HCT116 (cell line): Measurements from ENCODE around the gene DIDO1.

ENCODE experiments used
- EZH2phosphoT487 ChIP-seq: fragments of 200-600 bp; IDR thresholded peaks from 2 replicates; pipeline ENCODE4 v1.6.1; 2018; ENCODE audit warnings: antibody characterized with exemption, borderline replicate concordance
- POLR2A ChIP-seq: IDR thresholded peaks from 2 replicates; pipeline ENCODE4 v1.7.0; 2011; ENCODE audit warnings: borderline replicate concordance; ENCODE audit not compliant: insufficient read depth, insufficient read length; ENCODE audit errors: extremely low read depth
- POLR2AphosphoS5 ChIP-seq: IDR thresholded peaks from 2 replicates; pipeline ENCODE4 v1.6.1; 2011; ENCODE audit warnings: mild to moderate bottlenecking, low read depth, low read length, moderate library complexity
- TCF7L2 ChIP-seq: IDR thresholded peaks from 2 replicates; pipeline ENCODE4 v1.7.0; 2011; ENCODE audit warnings: borderline replicate concordance, inconsistent platforms; ENCODE audit not compliant: insufficient read depth, insufficient read length; ENCODE audit errors: extremely low read depth

DNA sequence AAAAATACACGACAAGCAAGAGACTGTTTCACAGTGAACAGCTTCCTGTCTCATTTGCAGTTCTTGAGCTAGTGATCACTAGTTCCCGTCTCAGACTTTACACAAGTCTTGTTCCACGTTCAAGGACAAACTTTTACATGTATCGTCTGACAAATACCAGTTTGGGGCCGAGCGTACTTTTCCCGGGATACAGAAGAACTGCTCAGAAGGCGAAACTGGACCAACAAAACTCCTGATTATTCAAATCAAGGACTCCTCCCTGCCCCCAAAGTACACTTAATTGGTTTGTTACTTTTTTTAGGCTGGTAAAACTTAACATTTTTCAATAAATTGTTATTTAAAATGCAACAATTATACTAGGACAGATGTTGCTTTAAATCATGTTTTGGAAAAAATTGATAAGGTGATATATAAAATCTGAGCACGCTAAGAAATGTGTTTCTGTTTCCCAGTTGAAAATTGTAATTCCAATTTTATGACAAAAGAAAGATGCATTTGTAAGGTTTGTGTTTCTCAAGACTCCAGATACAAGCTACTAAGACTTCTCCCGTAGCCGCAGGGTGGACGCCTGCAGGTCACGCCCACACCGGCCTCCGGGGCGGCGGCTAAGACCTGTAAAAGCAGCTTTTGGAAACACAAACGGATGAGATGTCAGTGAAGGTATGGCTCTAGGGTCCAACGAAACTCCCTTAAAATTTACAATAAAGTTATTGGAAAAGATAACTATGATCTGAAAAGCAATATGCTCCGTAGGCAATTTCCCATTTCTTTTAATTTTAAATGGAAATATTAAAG is 47.9 kb downstream of the DIDO1 start:
- TF ChIP-seq EZH2phosphoT487 (no peak), POLR2AphosphoS5 (no peak), TCF7L2 (no peak), POLR2A (no peak)
